NCI-H524 treated with DMSO at 0.1 percent for 48 hours (cell line): ENCODE results near the gene VSTM4.

Experiments
- DNase-seq: peaks from one replicate; lab custom pipeline; 2025; lab: John Stamatoyannopoulos, UW

VSTM4 gene

GRCh38 chr10:49116509-49117375, 1.4 kb upstream of the VSTM4 start:
- DNase-seq = no peak

DNA sequence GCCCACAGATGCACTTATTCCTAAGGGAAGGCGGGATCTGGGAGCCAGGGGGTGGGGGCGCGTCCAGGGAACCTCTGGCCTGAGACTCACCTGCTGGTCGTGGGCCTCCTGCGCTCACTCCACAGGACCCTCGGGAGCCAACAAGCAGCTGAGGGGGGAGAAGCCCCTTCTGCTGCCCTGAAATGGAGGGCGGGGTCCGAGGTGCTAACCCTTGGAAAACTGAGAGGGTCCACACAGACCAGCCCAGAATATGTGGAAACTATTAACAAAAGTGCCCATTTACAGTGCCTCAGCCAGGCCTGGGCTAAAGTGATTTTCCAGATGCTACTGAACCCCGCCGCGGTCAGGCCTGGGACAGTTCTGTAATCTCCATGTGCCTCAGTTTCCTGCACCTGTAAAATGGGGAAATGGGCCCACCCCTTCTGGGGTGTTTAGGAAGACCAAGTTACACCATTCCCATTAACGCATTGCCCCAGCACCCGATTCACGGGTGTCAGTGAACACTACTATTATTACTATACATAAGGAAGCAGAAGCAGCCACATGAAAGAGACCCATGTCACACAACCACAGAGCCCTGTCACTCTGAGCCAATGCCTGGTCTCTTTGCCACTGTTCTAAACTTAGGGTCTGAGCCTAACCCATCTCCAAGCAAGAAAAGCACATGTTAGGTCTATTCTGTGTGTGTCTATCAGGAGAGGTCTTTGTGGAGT, 630 bp upstream of the VSTM4 start:
- DNase-seq = no peak

DNA sequence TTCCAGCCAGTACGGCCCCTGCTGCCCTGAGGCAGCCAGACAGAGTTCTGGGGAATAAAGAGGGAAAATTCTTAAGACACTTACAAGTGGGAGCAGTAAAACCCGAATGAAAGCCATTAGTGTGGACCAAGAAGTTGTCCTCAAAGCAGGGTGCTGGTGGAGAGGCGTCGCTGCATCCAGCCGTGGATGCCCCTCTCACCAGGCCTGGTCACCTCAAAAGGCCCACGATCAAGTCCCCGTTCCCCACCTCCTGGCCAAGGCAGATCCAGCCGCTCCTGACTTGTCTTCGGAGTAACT, 656 bp downstream of the VSTM4 start:
- no peak for DNase-seq

- DNase-seq = no peak
Measured at GRCh38 chr10:49113741-49114141, 1.6 kb downstream of the VSTM4 start.

GRCh38 chr10:49112851-49113250, 2.5 kb downstream of the VSTM4 start:
- DNase-seq = no peak

DNA sequence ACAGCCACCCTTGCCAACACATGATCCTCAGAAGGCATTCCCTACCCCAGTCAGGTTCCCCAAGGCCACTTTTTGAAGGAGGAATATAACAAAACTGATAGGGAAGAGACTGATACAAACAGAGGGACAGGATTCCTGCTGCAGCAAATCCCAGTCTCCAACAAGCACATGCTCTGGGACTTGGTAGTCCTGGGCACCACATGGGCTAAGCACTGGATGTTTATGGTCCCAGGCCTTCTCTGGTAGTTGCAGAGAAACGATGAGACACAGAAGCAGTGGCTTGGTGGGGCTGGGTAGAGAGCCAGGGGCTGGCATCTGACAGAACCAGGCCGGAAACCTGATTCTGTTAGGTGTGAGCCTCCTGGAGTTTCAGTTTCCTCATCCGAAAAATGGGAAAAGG, 3.2 kb downstream of the VSTM4 start:
- DNase-seq = no peak

DNA sequence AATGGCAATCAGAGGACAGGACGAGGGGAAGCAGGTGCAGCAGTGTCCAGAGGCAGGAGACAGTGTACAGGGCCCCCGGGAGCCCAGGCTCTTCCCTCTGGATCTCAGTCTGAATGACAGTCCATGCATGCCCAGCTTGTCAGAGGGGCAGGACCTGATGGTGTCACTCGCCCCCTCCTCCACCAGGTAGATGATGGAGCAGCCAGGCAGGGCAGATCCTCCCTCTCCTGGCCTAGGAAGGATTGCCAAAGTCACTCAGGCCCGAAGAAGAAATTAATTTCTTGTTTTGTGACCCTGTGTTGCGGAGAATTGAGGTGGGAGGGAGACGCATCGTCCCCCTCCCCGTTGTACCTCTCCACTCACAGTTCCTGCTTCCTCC, 4.0 kb downstream of the VSTM4 start:
- no peak for DNase-seq

DNA sequence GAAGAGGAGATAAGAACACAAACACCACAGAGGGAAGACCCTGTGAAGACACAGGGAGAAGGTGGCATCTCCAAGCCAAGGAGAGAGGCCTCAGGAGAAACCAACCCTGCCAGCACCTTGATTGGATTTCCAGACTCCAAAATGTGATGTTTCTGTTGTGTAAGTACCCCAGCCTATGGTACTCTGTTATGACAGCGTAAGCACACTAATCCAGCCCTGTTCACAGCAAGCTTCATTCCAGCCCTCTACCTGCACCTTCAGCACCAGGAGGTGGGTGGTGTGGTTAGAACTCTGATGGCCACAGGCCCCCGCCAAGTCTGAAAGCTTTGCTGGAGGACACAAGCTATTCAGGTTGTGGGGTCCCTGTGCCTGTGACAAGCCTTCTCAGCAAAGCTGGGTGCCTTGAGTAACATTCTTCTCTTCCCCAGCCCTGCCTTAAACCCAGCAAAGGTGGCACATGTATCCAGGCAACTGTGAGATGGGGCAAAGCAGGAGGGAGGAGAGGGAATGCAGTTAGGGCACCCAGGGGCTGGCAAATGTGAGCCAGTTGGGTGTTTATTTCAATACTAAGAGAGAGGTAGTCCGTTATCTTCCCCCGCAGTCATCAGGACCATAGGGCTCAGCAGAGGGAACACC, 4.5 kb downstream of the VSTM4 start:
- no peak for DNase-seq

DNA sequence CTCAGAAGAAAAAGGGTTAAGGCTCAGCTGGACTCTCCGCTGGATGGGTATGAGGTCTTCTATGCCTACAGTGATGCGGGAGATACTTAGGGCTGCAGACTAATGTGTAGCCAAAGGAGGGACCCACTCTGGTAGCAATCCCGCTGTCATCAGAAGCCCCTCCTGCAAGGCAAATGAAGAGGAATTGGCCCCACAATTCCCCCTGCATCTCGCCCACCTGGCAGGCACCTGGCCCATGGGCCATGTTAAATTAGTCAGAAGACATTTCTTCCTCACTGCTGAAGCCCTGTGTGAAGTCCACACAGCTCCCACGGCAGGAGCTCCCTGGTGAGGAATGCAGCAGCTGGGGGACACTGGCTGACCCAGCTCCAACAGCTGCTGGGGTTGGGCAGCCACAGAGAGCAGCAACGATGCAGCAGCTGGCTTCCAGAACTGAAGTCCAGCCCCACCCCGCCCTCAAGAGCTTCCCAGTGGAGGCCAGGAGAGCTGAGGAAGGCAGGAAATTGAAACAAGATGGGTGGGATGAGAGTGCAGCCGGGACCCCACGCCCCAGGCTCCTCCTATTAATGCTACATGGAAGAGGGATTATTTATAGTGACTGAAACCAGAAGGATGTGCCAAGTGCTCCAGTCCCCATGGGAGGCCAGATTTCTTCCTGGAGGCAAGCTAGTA, 5.5 kb downstream of the VSTM4 start:
- peak; percentile 2 for DNase-seq

DNA sequence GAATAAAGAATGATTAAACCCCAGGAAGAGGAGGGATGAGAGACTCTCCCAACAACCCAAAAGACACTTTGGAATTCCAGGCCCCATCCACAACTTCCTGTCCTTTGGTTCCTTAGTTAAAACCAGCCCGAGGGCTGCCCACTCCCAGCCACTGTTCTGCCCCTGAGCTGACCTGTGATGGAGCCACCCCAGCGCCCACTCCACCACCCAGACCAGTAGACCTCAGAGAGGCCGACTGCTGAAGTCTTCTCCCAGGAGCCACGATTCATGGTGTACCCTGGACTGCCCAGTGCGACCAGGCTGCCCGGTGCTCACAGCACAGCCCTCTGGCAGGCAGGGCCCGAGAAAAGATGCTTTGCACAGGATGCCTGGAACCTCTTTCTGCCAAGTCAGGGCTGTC, 6.7 kb downstream of the VSTM4 start:
- DNase-seq = no peak

DNA sequence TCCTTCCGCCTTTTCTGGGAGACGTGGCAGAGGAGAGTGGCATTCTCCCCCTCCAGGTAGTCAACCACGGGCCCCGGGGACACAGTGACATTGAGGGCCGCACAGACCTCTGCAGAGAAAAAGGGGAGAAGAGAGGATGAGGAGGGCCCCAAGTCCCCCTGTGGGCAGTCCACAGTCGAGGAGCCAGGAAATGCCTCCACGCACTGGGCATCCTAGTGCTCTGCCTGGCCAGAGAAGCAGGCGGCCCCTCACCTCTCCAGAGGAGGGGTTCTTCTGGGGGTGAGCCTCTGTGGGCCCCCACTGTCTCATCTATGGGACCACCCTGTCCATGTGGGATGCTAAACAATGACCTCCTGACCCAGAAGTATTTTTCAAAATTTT, 7.4 kb downstream of the VSTM4 start:
- DNase-seq = no peak

DNA sequence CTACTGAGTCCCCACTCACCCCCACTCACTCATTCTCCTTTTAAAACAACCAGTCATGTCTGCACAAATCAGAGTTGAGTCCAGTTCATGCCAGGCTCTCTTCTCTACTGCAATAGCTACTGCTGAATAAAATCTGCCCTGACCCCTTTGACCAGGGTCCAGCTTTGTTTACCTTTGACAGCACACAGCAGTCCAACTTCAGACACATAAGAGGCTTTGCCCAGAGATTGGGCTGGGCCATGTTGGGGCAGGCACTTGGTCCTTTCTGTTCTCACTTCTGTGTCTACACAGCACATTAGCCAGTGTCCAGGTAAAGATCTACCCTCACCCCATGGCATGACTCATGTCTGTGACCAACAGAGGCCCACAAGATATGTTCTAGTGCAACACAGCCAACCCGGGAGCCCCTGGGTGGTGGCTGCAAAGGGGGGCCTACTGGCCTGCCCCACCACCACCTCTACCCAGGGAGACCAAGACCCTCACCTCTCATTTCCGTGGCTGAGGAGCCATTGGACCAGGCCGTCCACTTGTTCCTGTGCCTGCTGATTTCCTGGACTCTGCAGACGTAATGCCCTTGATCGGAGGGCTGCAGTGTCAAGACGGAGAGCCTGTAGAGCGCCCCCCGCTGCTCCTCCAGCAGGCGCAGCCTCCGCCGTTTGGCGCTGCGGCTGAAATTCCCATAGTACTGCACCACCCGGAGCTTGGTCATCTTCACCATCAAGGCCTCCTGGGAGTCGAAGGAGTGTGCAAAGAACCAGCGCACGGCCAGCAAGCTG, 8.0 kb downstream of the VSTM4 start:
- DNase-seq = no peak

GRCh38 chr10:49106451-49106850, 8.9 kb downstream of the VSTM4 start:
- DNase-seq = no peak

DNA sequence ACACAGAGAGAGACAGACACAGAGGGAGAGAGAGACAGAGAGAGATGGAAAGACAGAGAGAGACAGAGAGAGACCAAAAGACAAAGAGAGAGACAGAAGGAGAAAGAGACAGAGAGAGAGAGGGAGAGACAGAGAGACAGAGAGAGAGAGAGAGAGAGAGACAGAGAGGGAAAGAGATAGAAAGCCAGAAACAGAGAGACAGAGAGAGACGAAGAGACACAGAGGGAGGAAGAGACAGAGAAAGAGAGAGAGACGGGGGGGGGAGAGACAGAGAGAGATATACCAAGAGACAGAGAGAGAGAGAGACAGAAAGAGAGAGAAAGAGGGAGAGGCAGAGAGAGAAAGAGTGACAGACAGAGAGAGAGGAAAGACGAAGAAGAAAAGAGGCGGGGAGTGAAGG, 10.2 kb downstream of the VSTM4 start:
- DNase-seq = no peak

DNA sequence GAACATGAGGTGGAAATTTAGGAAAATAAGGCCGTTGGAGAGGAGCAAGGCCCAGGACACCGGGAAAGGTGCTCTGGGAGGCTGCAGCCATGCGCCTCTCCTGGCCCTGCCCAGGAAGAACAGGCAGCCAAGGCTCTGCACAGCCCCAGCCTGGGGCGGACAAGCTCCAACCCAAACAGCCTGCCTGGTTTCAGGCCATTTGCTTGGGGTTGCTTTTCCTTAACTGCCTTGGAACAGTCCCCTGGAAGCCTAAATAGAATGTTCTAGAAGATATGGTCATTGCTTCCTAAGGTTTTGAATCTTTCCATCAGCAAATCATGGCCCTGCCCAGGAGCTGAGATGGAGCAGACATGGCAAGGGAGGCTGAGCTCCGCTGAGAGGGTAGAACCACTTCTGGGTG, 11.0 kb downstream of the VSTM4 start:
- DNase-seq = no peak

- DNase-seq = no peak
Measured at GRCh38 chr10:49103761-49104160, 11.6 kb downstream of the VSTM4 start.

GRCh38 chr10:49099046-49099445, 16.3 kb downstream of the VSTM4 start:
- no peak for DNase-seq

DNA sequence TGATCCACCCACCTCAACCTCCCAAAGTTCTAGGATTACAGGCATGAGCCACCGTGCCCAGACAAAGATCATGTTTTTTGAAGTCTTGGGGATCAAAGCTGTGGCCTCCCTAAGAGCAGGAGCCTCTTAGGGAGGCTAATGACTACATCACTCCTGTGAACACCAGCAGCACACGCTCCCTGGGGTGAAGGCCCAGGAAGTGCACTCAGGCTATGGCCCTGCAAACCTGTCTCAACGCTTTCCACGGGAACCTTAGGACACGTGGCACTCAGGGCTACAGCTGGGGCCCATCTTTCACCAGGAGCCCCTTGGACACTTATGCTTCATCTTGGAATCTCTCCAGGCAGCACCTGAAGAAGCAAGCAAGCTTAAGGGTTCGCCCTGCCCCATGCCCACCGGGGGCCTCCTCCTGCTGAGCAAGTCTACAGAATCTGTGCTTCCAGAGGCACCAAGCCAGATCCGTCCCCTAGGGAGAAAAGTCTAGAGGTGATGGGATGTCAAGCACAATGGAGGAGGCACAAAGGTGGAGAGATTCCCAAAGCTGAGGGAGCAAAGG, 18.4 kb downstream of the VSTM4 start:
- no peak for DNase-seq

GRCh38 chr10:49094646-49095045, 20.7 kb downstream of the VSTM4 start:
- no peak for DNase-seq

- no peak for DNase-seq
Measured at GRCh38 chr10:49093922-49094321, 21.4 kb downstream of the VSTM4 start.

DNA sequence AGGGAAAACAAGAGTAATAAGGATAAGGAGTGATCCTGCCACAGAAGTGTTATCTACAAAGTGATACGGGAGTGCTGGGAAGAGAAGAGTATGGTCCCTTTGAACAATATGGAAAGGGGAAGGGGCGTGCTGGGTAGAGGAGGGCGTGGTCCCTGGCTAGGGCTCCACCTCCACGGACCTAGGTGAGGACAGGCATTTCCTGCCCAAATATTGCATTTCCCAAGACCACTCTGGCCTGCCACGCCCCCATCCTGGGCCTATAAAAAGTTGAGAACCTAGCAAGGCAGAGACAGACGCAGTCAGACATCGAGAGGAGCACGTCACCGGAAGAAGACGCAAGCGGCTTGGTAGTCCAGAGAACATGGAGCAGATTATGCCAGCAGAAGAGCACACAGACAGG, 22.8 kb downstream of the VSTM4 start:
- no peak for DNase-seq
